ENCODE results near the gene FOXN1.

GRCh38 chr17:28523186-28523585 lies 17.0 kb downstream of the FOXN1 start:
- TF ChIP-seq CTCF (IDR thresholded peaks at IDR 0.05) (no peak), POLR2A (IDR thresholded peaks at IDR 0.05) (no peak)
